IPS-20b (cell line): ENCODE data around the gene STK33.

Experiments
- H3K27ac ChIP-seq: one replicate; pipeline ENCODE4 v1.5.1; 2013; ENCODE audit warnings: low read length
- H3K27me3 ChIP-seq: 2 replicates; pipeline ENCODE4 v1.6.1; 2013; ENCODE audit warnings: mild to moderate bottlenecking, low read length, inconsistent platforms; ENCODE audit not compliant: insufficient read depth
- H3K36me3 ChIP-seq: 2 replicates; pipeline ENCODE4 v1.6.1; 2013; ENCODE audit warnings: low read depth, mild to moderate bottlenecking, inconsistent platforms, low read length, moderate library complexity; ENCODE audit not compliant: insufficient read depth
- H3K4me1 ChIP-seq: 2 replicates; pipeline ENCODE4 v1.6.1; 2013; ENCODE audit warnings: mild to moderate bottlenecking, control low read depth, inconsistent platforms, low read length, moderate library complexity; ENCODE audit not compliant: insufficient read depth
- H3K4me3 ChIP-seq: 2 replicates; pipeline ENCODE4 v1.5.1; 2013; ENCODE audit warnings: mild to moderate bottlenecking, low read length, inconsistent platforms
- H3K9ac ChIP-seq: 2 replicates; pipeline ENCODE4 v1.6.1; 2013; ENCODE audit warnings: low read depth, mild to moderate bottlenecking, inconsistent platforms, low read length, moderate library complexity
- H3K9me3 ChIP-seq: 2 replicates; pipeline ENCODE4 v1.6.1; 2013; ENCODE audit warnings: mild to moderate bottlenecking, low read depth, low read length, inconsistent platforms; ENCODE audit not compliant: insufficient read depth

The STK33 gene

GRCh38 chr11:8531982-8532381, 62.0 kb downstream of the STK33 start:
- Histone ChIP-seq H3K27me3 (no peaks in the 10 kb centered on the region), H3K27ac (no peak overlapping the region), H3K9me3 (no peaks in the 10 kb centered on the region), H3K9ac (no peak overlapping the region), H3K4me3 (no peak overlapping the region), H3K4me1 (peaks cover 17% of the 10 kb centered on the region), H3K36me3 (no peaks in the 10 kb centered on the region)

- H3K36me3 ChIP-seq: no peaks in the 10 kb centered on the region
- no peak overlapping the region for H3K9ac ChIP-seq
- H3K4me3 ChIP-seq: no peak overlapping the region
- peaks cover 17% of the 10 kb centered on the region for H3K4me1 ChIP-seq
- H3K27me3 ChIP-seq: no peaks in the 10 kb centered on the region
- H3K27ac ChIP-seq: no peak overlapping the region
- no peaks in the 10 kb centered on the region for H3K9me3 ChIP-seq
Measured at GRCh38 chr11:8531312-8531711, 62.7 kb downstream of the STK33 start.

GRCh38 chr11:8527939-8528338, 66.1 kb downstream of the STK33 start:
- Histone ChIP-seq H3K4me1 (peaks cover 17% of the 10 kb centered on the region), H3K9me3 (peaks cover 3% of the 10 kb centered on the region; the same call in 1 of the 2 replicates), H3K36me3 (no peaks in the 10 kb centered on the region), H3K27me3 (no peaks in the 10 kb centered on the region), H3K9ac (no peak overlapping the region), H3K27ac (no peak overlapping the region), H3K4me3 (no peak overlapping the region)

- Histone ChIP-seq H3K9me3 (peaks cover 6% of the 10 kb centered on the region), H3K4me3 (no peak overlapping the region), H3K4me1 (peaks cover 11% of the 10 kb centered on the region), H3K36me3 (no peaks in the 10 kb centered on the region), H3K27ac (no peak overlapping the region), H3K27me3 (no peaks in the 10 kb centered on the region), H3K9ac (no peak overlapping the region)
Measured at GRCh38 chr11:8523396-8523795, 70.6 kb downstream of the STK33 start.

GRCh38 chr11:8512547-8512946, 81.5 kb downstream of the STK33 start:
- Histone ChIP-seq H3K4me1 (no peaks in the 10 kb centered on the region), H3K9me3 (peaks cover 28% of the 10 kb centered on the region), H3K4me3 (no peak overlapping the region), H3K27ac (no peak overlapping the region), H3K9ac (no peak overlapping the region), H3K27me3 (no peaks in the 10 kb centered on the region), H3K36me3 (no peaks in the 10 kb centered on the region)

GRCh38 chr11:8503910-8504364, 90.1 kb downstream of the STK33 start:
- Histone ChIP-seq H3K36me3 (no peaks in the 10 kb centered on the region), H3K4me1 (no peaks in the 10 kb centered on the region), H3K27ac (no peak overlapping the region), H3K4me3 (no peak overlapping the region), H3K9me3 (no peaks in the 10 kb centered on the region), H3K9ac (no peak overlapping the region), H3K27me3 (no peaks in the 10 kb centered on the region)

DNA sequence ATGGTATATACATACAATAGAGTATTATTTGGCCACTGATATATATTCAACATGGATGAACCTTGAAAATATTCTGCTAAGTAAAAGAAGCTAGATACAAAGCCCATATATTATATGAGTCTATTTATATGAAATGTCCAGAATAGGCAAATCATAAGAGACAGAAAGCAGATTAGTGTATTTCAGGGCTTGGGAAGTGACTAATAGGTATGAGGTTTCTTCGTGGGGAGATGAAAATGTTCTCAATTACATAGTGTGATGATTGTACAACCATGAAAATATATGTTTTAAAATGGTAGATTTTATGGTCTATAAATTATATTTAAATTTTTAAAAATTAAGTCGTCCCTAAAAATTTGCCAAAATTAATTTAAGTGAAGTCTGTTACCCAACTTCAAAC, 92.2 kb downstream of the STK33 start:
- no peak overlapping the region for H3K4me3 ChIP-seq
- H3K36me3 ChIP-seq: no peaks in the 10 kb centered on the region
- no peaks in the 10 kb centered on the region for H3K9me3 ChIP-seq
- H3K27me3 ChIP-seq: no peaks in the 10 kb centered on the region
- H3K9ac ChIP-seq: no peak overlapping the region
- H3K27ac ChIP-seq: no peak overlapping the region
- H3K4me1 ChIP-seq: no peaks in the 10 kb centered on the region

DNA sequence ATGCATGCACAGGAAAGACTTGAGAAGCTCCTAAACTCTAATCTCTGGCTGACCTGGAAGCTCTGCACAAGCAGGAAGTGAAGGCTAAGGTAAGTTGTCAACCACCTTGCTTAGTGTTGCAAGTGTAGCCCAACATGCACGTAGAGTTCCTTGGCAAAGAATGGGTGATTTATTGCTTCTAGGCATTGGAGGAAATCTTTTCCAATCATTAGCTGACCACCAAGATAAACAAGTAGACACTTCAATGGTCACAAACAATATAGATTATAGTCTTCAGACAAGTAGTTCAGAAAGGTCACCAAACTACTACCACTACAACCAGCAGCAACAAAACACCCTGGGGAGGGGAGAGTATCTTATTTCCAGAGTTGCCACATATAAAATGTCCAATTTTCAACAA, 105.6 kb downstream of the STK33 start:
- Histone ChIP-seq H3K9ac (no peak overlapping the region), H3K36me3 (no peaks in the 10 kb centered on the region), H3K27me3 (no peaks in the 10 kb centered on the region), H3K9me3 (peaks cover 16% of the 10 kb centered on the region), H3K27ac (no peak overlapping the region), H3K4me3 (no peak overlapping the region), H3K4me1 (no peaks in the 10 kb centered on the region)

GRCh38 chr11:8487261-8487660, 106.8 kb downstream of the STK33 start:
- H3K9me3 ChIP-seq: peaks cover 16% of the 10 kb centered on the region
- no peak overlapping the region for H3K27ac ChIP-seq
- H3K4me1 ChIP-seq: no peaks in the 10 kb centered on the region
- no peaks in the 10 kb centered on the region for H3K36me3 ChIP-seq
- H3K9ac ChIP-seq: no peak overlapping the region
- H3K4me3 ChIP-seq: no peak overlapping the region
- H3K27me3 ChIP-seq: no peaks in the 10 kb centered on the region

DNA sequence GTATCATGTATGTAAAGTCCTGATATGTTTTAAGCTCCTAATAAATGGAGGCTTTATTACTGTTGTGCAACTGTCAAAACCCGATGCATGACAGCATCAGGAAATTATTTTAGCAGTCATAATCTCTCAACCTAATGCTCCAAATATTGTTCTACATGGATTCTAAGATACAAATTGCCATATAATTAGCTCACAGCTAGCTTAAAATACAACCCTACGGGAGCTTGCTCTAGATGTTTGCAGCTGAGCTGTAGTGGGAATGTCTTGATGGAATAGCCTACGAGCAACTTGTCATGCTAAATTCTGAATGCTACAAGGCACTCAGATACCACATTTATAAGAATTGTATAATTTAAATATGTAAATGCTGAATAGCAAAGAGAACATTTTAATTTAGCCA, 109.8 kb downstream of the STK33 start:
- H3K36me3 ChIP-seq: no peaks in the 10 kb centered on the region
- peaks cover 5% of the 10 kb centered on the region; the same call in 1 of the 2 replicates for H3K4me1 ChIP-seq
- H3K27me3 ChIP-seq: no peaks in the 10 kb centered on the region
- no peak overlapping the region for H3K9ac ChIP-seq
- peaks cover under 1% of the 10 kb centered on the region; the same call in 1 of the 2 replicates for H3K9me3 ChIP-seq
- no peak overlapping the region for H3K4me3 ChIP-seq
- no peak overlapping the region for H3K27ac ChIP-seq

GRCh38 chr11:8480858-8481257, 113.2 kb downstream of the STK33 start:
- no peak overlapping the region for H3K9ac ChIP-seq
- no peak overlapping the region for H3K4me3 ChIP-seq
- no peaks in the 10 kb centered on the region for H3K36me3 ChIP-seq
- no peaks in the 10 kb centered on the region for H3K9me3 ChIP-seq
- H3K27ac ChIP-seq: no peak overlapping the region
- no peaks in the 10 kb centered on the region for H3K27me3 ChIP-seq
- peaks cover 5% of the 10 kb centered on the region; the same call in 1 of the 2 replicates for H3K4me1 ChIP-seq

- Histone ChIP-seq H3K9ac (no peak overlapping the region), H3K27ac (no peak overlapping the region), H3K4me1 (peaks cover 5% of the 10 kb centered on the region; the same call in 1 of the 2 replicates), H3K36me3 (no peaks in the 10 kb centered on the region), H3K9me3 (no peaks in the 10 kb centered on the region), H3K27me3 (no peaks in the 10 kb centered on the region), H3K4me3 (no peak overlapping the region)
Measured at GRCh38 chr11:8477680-8478079, 116.3 kb downstream of the STK33 start.
